HepG2 (cell line): ENCODE results near the gene CHRNB2. TPM values are rescaled to one million over a fixed set of nuclear protein-coding genes. Genes with fewer than 3 reads are reported as not detected.

Source experiments
- ATAC-seq: fragments of 200-7000 bp; cut with Tn5 transposase; 3 replicates; pipeline ENCODE4 v1.9.1; 2020; ENCODE audit warnings: mild to moderate bottlenecking, moderate library complexity
- BruUV-seq: library from RNA; stranded (reverse); fragments of 400-500 nt; replicated peaks from 2 replicates; lab custom pipeline; 2021; lab: Mats Ljungman, UMichigan
- CTCF ChIA-PET: fragments of 300-600 bp; formaldehyde crosslinking; extraction: SDS; loops from one replicate; lab custom pipeline; 2021; ENCODE audit warnings: low total read pairs, inconsistent platforms, low intra/inter-chr PET ratio; lab: Yijun Ruan, JAX
- POLR2A ChIA-PET: fragments of 350-600 bp; sonication (Branson Sonifier 250); formaldehyde crosslinking; loops from one replicate; lab custom pipeline; 2020; ENCODE audit warnings: antibody characterized with exemption, inconsistent platforms; lab: Yijun Ruan, JAX
- DNase-seq: peaks from one replicate; pipeline ENCODE4 v3.0.0-alpha.2; 2015; ENCODE audit warnings: low spot score
- FAIRE-seq: peaks from 3 replicates; lab custom pipeline; 2011; peaks lifted over from hg19 to GRCh38; lab: Jason Lieb, UNC
- H2AFZ ChIP-seq: one replicate; pipeline ENCODE4 v1.6.1; 2011; ENCODE audit warnings: low read length, inconsistent platforms
- H3K27ac ChIP-seq: fragments of 300-600 bp; 3 replicates; pipeline ENCODE4 v1.8.0; 2011; ENCODE audit warnings: mixed run types, mild to moderate bottlenecking, mixed read lengths, low read length, inconsistent platforms; ENCODE audit not compliant: insufficient read depth; ENCODE audit errors: extremely low read length
- H3K27me3 ChIP-seq, 2 experiments: fragments of 200-600 bp in 1 of 2; 2 replicates in 1 of 2; 3 replicates in 1 of 2; pipeline versions ENCODE4 v1.6.0 to v1.8.0; 2011; ENCODE audit warnings: low read length in 2 of 2, mild to moderate bottlenecking in 2 of 2, moderate library complexity in 2 of 2, inconsistent platforms in 1 of 2; ENCODE audit not compliant: insufficient read depth in 2 of 2, control insufficient read depth in 1 of 2
- H3K36me3 ChIP-seq, 2 experiments: fragments of 200-600 bp in 1 of 2; replicated peaks in 1 of 2; 2 replicates in 1 of 2; 3 replicates in 1 of 2; pipeline versions ENCODE4 v1.5.1 to v1.8.0; 2011; ENCODE audit warnings: low read length in 2 of 2, inconsistent platforms in 1 of 2; ENCODE audit not compliant: insufficient read depth in 2 of 2, control insufficient read depth in 1 of 2
- H3K4me1 ChIP-seq: 2 replicates; pipeline ENCODE4 v1.5.1; 2012; ENCODE audit warnings: low read length, inconsistent platforms; ENCODE audit not compliant: insufficient read depth
- H3K4me2 ChIP-seq: 2 replicates; pipeline ENCODE4 v1.6.0; 2011; ENCODE audit warnings: low read depth, low read length, inconsistent platforms
- H3K4me3 ChIP-seq, 3 experiments: fragments of 200-600 bp in 1 of 3; sonication (generic), shearing (Covaris generic) in 1 of 3; replicated peaks in 1 of 3; 2 replicates each; pipeline ENCODE4 v1.5.1; 2011 to 2016; ENCODE audit warnings: low read length in 3 of 3, inconsistent platforms in 2 of 3, low read depth in 2 of 3, mild to moderate bottlenecking in 2 of 3, control low read depth in 1 of 3, mixed read lengths in 1 of 3; ENCODE audit not compliant: insufficient read depth in 1 of 3
- H3K79me2 ChIP-seq: one replicate; pipeline ENCODE4 v1.6.1; 2011; ENCODE audit warnings: low read length, inconsistent platforms; ENCODE audit not compliant: insufficient read depth
- H3K9ac ChIP-seq: 2 replicates; pipeline ENCODE4 v1.6.0; 2011; ENCODE audit warnings: mild to moderate bottlenecking, low read depth, low read length, inconsistent platforms; ENCODE audit not compliant: insufficient read depth
- H3K9me3 ChIP-seq: 2 replicates; pipeline ENCODE4 v1.5.1; 2012; ENCODE audit warnings: mild to moderate bottlenecking, low read length
- H4K20me1 ChIP-seq: 2 replicates; pipeline ENCODE4 v1.6.0; 2011; ENCODE audit warnings: inconsistent platforms, mild to moderate bottlenecking, low read length, moderate library complexity; ENCODE audit not compliant: insufficient read depth
- FOXP4 ChIP-seq: sonication (generic); formaldehyde crosslinking; IDR thresholded peaks from 2 replicates; pipeline ENCODE4 v1.4.0; 2020; ENCODE audit warnings: missing genetic modification reagents
- IRF9 ChIP-seq: sonication (generic); formaldehyde crosslinking; IDR thresholded peaks from 2 replicates; pipeline ENCODE4 v1.8.0; 2022; ENCODE audit warnings: missing genetic modification reagents, mild to moderate bottlenecking, borderline replicate concordance
- KDM3A ChIP-seq: IDR thresholded peaks from 2 replicates; pipeline ENCODE4 v1.6.1; 2018; ENCODE audit warnings: low read depth, missing compliant biosample characterization
- PLSCR1 ChIP-seq: sonication (generic); formaldehyde crosslinking; IDR thresholded peaks from 2 replicates; pipeline ENCODE4 v1.5.0; 2020; ENCODE audit warnings: missing genetic modification reagents, mild to moderate bottlenecking, borderline replicate concordance
- SMAD1 ChIP-seq: sonication (generic); formaldehyde crosslinking; IDR thresholded peaks from 2 replicates; pipeline ENCODE4 v1.4.0; 2020; ENCODE audit warnings: missing genetic modification reagents, low read depth, mild to moderate bottlenecking, borderline replicate concordance
- ZMYM3 ChIP-seq: sonication (generic); formaldehyde crosslinking; IDR thresholded peaks from 2 replicates; pipeline ENCODE4 v1.5.1; 2020; ENCODE audit warnings: mild to moderate bottlenecking, missing genetic modification reagents
- ZNF282 ChIP-seq: fragments of 450-650 bp; IDR thresholded peaks from 2 replicates; pipeline ENCODE4 v1.6.1; 2018; ENCODE audit not compliant: partially characterized antibody
- ZNF550 ChIP-seq: sonication (generic); formaldehyde crosslinking; IDR thresholded peaks from 2 replicates; pipeline ENCODE4 v1.4.0; 2020; ENCODE audit warnings: mild to moderate bottlenecking, missing genetic modification reagents, borderline replicate concordance
- ZSCAN21 ChIP-seq: sonication (generic); formaldehyde crosslinking; IDR thresholded peaks from 2 replicates; pipeline ENCODE4 v1.8.0; 2022; ENCODE audit warnings: mild to moderate bottlenecking, missing genetic modification reagents, moderate library complexity, borderline replicate concordance
- ZSCAN25 ChIP-seq: sonication (generic); formaldehyde crosslinking; IDR thresholded peaks from 2 replicates; pipeline ENCODE4 v1.8.0; 2022; ENCODE audit warnings: mild to moderate bottlenecking, missing genetic modification reagents
- WGBS: methylation state at CpG from one replicate; pipeline ENCODE4 v1.1.6; 2017; ENCODE audit warnings: low lambda C conversion rate; 5-methylcytosine and 5-hydroxymethylcytosine counted together
- in situ Hi-C: cut with HindIII; loops from 2 replicates; pipeline ENCODE4 v1.10.0; 2017; ENCODE audit warnings: low pct_unique_long_range_greater_than_20kb; ENCODE audit not compliant: extremely low pct_ligation_motif_present
- intact Hi-C: fragments of 100-400 bp; cut with micrococcal nuclease; formaldehyde crosslinking; loops from one replicate; pipeline ENCODE4 v1.10.0; 2022; ENCODE audit not compliant: unreplicated experiment
- polyA plus RNA-seq, 8 experiments: library from polyadenylated mRNA; depleted of rRNA in 3 of 8; stranded (reverse) in 7 of 8; unstranded in 1 of 8; fragments of >200 nt; fragmentation: Illumina TruSeq in 4 of 8; extraction: Trizol in 4 of 8; gene quantifications; 2 replicates each; pipeline versions ENCODE4 v1.2.1 to v1.2.3, GENCODE V29; 2011 to 2016; ENCODE audit warnings: low read depth in 4 of 8, missing spikeins in 1 of 8, mixed read lengths in 1 of 8; ENCODE audit not compliant: insufficient read depth in 1 of 8
- total RNA-seq, 5 experiments: library from RNA; depleted of rRNA; stranded (reverse); fragments of >200 nt; fragmentation: Illumina TruSeq; extraction: Trizol; gene quantifications; 2 replicates each; pipeline ENCODE4 v1.2.3, GENCODE V29; 2016; ENCODE audit warnings: low read depth in 1 of 5

CHRNB2 gene
- total and polyA plus RNA-seq, 2 of the 13 experiments (the other 11 are each of a cell fraction or from before 2014, with no cell fraction given) = 0.03 to 0.07 TPM

GRCh38 chr1:154609398-154610380 is 42.1 kb downstream of the CHRNB2 start:
- ChIA-PET CTCF (no interaction called here), POLR2A (interaction anchor here (1.2 kb wide), 1 partner anchor 50 kb away, joined by 5 read pairs; no protein-coding TSS in a partner anchor)
- Histone ChIP-seq H3K79me2 (peaks cover 85% of the 10 kb centered on the region), H3K36me3 (0 out of 5 replicates have a peak, but pooled peaks cover 2 to 5% of the 10 kb centered on the region in 2 experiments), H3K27me3 (no peaks in the 10 kb centered on the region; a peak in 1 of 5 replicates), H3K9me3 (no peaks in the 10 kb centered on the region), H2AFZ (no peak overlapping the region), H3K27ac (peak overlapping the region; percentile 98), H4K20me1 (peaks cover 31% of the 10 kb centered on the region), H3K4me3 (peak overlapping the region in 2 of 3 experiments; percentile 59 to 87; a peak in 4 of 6 replicates), H3K9ac (peak overlapping the region; percentile 97; the same call in 1 of the 2 replicates), H3K4me2 (peak overlapping the region; percentile 73), H3K4me1 (peaks cover 46% of the 10 kb centered on the region)
- TF ChIP-seq ZSCAN21 (CRISPR knock-in tag) (0 out of 2 replicates have a peak, but pooled peaks have one; percentile 37), ZMYM3 (CRISPR knock-in tag) (0 out of 2 replicates have a peak, but pooled peaks have one; percentile 4), ZNF282 (no peak)
- FAIRE-seq = no peak
- no peak for DNase-seq
- in situ Hi-C loops (no loop called here), intact Hi-C loops (loop anchor here (5.0 kb wide), 1 partner anchor 52 kb away; the partner anchor contains the start of gene UBE2Q1)
- no TSS peak for BruUV-seq
- 80% methylated on average over 12 of the region's 12 CpGs for WGBS
- ATAC-seq = no peak

GRCh38 chr1:154611150-154611862 is 43.7 kb downstream of the CHRNB2 start:
- 89% methylated on average over 10 of the region's 10 CpGs for WGBS
- Histone ChIP-seq H3K79me2 (peaks cover 85% of the 10 kb centered on the region), H4K20me1 (peaks cover 35% of the 10 kb centered on the region), H3K27ac (no peak overlapping the region), H3K36me3 (0 out of 5 replicates have a peak, but pooled peaks cover 0 to 2% of the 10 kb centered on the region in 2 experiments), H3K4me2 (no peak overlapping the region), H3K9ac (no peak overlapping the region), H3K4me1 (peaks cover 44% of the 10 kb centered on the region), H3K9me3 (no peaks in the 10 kb centered on the region), H3K27me3 (no peaks in the 10 kb centered on the region; a peak in 1 of 5 replicates), H3K4me3 (no peak overlapping the region), H2AFZ (no peak overlapping the region)
- CTCF ChIA-PET = no interaction called here
- POLR2A ChIA-PET = interaction anchor here (0.6 to 1.4 kb wide), 2 partner anchors 15 to 16 kb away, joined by 3 to 5 read pairs; no protein-coding TSS in a partner anchor
- in situ Hi-C loops (no loop called here), intact Hi-C loops (no loop called here)
- no TSS peak for BruUV-seq
- FAIRE-seq (no peak), ATAC-seq (no peak), DNase-seq (no peak)
- TF ChIP-seq SMAD1 (CRISPR knock-in tag) (no peak), ZNF550 (no peak), PLSCR1 (CRISPR knock-in tag) (no peak), FOXP4 (CRISPR knock-in tag) (no peak), KDM3A (CRISPR knock-in tag) (no peak), IRF9 (CRISPR knock-in tag) (no peak), ZSCAN25 (CRISPR knock-in tag) (no peak)
